GM21423 (cell line): Measurements from ENCODE around the gene PDCD1LG2.

ENCODE experiments used
- ATAC-seq: cut with Tn5 transposase; IDR thresholded peaks from one replicate; pipeline ENCODE4 v1.9.1; 2021; ENCODE audit warnings: mild to moderate bottlenecking, moderate library complexity; ENCODE audit not compliant: unreplicated experiment

PDCD1LG2 gene

DNA sequence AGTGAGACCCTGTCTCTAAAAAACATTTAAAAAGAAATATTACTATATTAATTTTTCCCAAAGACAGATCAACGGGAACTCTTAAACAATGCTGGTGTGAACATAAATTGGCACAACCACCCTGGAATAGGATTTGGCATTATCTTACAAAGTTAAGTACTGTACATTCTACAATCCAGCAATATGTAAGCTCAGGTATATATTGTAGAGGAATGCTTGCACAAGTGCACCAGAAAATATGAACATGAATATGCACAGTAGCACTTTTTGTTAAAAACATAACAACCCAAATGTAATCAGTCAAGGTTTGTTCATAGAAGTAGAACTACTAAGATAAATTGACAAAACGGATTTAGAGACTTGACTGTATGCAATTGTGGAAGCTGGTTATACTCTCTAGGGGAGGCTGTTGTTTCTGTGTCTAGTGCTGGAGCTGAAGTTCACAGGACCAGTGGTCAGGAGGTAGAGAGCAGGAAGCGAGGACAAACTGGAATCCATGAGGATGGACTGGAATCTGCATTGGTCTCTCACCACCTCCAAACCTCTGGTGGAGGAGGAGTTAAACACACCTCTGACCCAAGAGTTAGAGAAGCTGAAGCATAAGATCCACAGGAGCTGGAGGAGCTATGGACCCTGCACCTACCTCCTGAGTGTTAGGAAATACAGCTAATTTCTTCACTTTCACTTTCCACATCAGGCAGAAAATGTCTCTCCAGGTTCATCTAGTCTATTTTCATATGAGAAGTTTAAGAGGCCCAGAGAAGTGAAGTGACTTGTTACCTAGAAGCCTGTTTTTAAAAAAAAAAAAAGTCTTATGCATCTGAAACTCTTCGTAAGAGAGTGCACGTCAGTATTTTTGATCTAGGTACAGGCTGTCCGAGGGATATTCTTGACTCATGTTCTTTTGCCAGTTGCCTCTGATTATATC, 98.2 kb downstream of the PDCD1LG2 start:
- peak; percentile 53 for ATAC-seq

DNA sequence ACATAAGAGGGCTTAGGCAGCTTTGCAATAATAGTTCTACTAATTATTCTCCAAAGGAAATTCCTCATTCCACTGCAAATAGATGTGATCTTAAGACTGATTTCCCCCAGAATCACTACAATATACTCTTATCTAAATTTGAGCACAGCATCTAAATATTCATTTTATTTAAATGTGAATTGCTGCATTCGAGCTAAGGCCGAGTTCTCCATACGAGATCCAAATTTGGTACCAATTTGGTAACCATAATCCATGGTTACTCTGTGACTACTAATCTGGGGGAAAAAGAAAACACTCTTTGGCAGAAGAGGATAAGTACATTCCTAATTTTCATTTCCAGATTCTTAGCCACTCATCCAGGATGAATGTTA, 98.9 kb downstream of the PDCD1LG2 start:
- ATAC-seq, result no peak

DNA sequence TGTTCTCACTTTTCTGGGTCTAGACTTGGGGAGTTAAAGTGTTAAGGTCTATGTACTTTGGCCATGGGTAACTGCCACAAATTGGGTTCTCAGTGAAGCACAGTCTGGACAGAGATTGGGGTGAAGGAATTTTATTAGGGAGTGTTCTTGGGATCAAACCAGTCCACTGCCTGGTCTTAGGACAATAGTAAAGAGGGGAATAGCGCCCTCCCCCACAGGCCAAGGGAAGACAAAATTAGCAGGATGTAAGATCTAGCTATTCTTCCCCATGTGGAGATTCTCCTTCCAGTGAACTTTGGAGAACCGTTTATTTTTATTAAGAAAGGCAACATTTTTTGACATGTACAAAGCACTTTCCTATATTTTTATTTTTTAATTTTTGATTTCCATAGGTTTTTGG, 100.2 kb downstream of the PDCD1LG2 start:
- ATAC-seq, result no peak

DNA sequence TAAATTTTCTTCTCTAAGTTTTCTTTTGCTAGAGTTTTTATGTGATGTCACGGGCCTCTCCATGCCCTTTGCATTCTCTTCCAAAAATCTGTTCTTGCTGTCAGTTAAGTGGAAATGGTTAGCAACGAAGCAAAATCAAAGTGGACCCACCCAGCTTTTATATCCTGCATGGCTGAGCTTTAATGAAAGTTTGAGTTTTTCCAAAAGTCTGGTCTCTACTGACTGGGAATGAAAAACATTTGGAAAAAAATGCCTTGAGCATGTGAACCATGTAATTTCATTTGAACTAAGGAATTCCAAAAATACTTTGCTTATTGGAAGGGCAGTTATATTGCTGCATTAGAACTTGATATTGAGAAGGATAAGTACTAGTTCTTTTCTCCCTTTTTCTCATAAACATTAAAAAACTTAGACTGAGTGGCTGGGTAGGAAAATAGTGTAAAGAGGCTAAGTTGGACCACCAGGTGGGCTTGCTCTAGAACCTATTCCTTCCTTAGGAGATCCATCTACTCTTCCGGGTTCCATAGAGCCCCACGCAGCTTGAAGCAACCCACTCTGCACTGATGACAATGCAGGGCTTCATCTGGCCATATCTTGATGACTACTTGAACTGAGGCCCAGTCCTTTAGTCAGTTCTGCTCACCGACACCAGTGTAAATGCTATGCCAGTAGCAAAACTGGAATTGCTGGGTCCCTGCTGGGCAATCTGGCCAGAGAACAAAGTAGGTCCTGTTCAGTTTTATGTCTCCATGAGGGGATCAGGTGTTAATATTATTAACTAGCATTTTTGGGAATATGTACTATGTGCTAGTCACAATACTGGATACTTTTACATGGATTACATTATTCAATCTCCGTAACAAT, 101.2 kb downstream of the PDCD1LG2 start:
- no peak for ATAC-seq

DNA sequence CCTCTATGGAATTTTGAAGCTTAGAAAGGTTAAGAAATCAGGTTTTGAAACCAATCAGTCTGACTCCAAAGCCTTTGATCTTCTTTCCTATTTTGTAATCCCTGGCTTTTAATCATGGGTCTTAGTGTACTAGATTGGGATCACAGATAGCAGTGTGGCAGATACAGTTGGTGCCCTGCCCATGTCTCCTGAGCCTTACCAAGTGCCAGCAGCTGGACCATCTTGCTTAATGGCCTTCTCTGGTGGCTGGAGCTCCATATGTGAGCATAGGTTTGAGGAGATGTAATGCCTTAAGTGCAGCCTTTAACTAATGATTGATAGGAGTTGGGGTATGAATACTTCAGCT, 101.8 kb downstream of the PDCD1LG2 start:
- no peak for ATAC-seq

DNA sequence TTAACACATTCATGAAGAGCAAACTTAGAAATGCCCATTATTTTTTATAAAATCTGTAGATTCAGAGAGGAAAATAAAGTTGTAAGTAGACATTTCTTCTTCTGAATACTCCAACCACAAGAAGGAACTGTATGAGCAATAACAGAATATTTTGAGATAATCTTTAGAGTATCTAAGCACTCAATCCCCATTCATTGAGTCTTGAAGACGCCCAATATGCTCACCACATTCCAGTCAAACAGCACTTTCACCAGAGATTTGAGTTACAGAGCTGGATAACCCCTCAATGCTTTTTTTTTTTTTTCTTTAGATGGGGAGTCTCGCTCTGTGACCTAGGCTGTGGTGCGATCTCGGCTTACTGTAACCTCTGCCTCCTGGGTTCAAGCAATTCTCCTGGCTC, 103.9 kb downstream of the PDCD1LG2 start:
- no peak for ATAC-seq

DNA sequence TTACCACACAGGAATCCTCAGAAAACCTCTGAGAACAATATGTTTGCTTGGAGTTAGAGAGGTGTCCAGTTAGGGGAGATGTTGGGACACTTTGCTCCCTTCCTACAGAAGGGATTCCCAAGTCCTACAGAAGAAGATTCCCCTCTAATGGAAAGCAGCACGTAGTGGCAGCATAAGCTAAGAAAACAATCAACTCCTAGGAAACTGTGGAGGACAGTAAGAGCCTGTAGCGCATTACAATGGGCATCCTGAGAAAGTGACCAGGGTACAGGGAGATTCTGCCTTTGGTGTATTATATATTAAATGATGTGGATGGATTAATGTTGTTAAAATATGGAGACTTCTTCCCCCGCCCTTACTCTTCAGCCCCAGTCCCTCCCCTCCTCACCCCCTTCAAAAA, 104.7 kb downstream of the PDCD1LG2 start:
- ATAC-seq, result no peak

DNA sequence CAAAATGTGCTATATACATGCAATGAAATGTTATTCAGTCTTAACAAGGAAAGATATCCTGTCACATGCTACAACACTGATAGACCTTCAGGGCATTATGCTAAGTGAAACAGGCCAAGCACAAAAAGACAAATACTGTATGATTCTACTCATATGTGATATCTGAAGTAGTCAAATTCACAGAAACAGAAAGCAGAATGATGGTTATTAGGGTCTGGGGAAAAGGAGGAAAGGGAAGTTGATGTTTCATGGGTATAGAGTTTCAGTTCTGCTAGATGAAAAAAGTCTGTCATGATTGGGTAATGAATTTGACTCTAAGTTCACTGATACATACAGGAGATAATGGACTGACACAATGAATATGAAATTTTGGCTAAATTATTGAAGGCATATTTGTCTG, 107.4 kb downstream of the PDCD1LG2 start:
- peak; percentile 96 for ATAC-seq

DNA sequence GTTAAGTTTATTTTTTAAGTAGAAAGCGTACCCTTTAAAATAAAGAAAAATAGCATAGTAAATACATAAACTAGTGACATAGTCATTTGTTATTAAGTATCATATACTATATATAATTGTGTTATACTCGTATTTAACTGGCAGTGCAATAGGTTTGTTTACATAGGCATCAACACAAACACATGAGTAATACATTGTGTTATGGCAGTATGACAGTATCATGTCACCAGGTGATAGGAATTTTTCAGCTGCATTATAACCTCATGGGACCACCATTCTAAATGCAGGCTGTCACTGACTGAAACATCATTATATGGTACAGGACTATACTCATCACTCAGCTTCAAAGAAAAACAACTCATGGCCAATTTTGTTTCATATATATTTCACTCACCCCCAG, 110.2 kb downstream of the PDCD1LG2 start:
- no peak for ATAC-seq
